SU-DHL-6 (cell line): ENCODE results near the gene RNASE8.

ENCODE experiments used
- H2AFZ ChIP-seq: fragments of 200-600 bp; sonication (generic); 2 replicates; pipeline ENCODE4 v1.6.1; 2014; ENCODE audit warnings: low read depth, mild to moderate bottlenecking, moderate library complexity, mixed read lengths, antibody characterized with exemption, low read length; ENCODE audit not compliant: severe bottlenecking
- H3F3A ChIP-seq: fragments of 200-600 bp; shearing (Covaris generic); 2 replicates; pipeline ENCODE4 v1.6.0; 2016; ENCODE audit warnings: antibody characterized with exemption, mild to moderate bottlenecking; ENCODE audit not compliant: insufficient read depth
- H3K27ac ChIP-seq: fragments of 200-600 bp; sonication (generic); 2 replicates; pipeline ENCODE4 v1.5.1; 2016; ENCODE audit warnings: low read depth, mild to moderate bottlenecking, low read length, moderate library complexity, mixed read lengths
- H3K27me3 ChIP-seq: fragments of 200-600 bp; sonication (generic), shearing (Covaris generic); 2 replicates; pipeline ENCODE4 v1.6.0; 2014; ENCODE audit warnings: mild to moderate bottlenecking, low read length
- H3K36me3 ChIP-seq: fragments of 200-600 bp; sonication (generic); 2 replicates; pipeline ENCODE4 v1.6.1; 2014; ENCODE audit warnings: mild to moderate bottlenecking, low read length, mixed read lengths
- H3K4me2 ChIP-seq: fragments of 300-600, 200-600 bp; shearing (Covaris generic), sonication (generic); 2 replicates; pipeline ENCODE4 v1.6.0; 2014; ENCODE audit warnings: low read length, low read depth, mild to moderate bottlenecking; ENCODE audit not compliant: poor library complexity, severe bottlenecking
- H3K4me3 ChIP-seq: fragments of 200-600 bp; sonication (generic); 2 replicates; pipeline ENCODE4 v1.5.1; 2014; ENCODE audit warnings: antibody characterized with exemption, low read length, mild to moderate bottlenecking, mixed read lengths; ENCODE audit not compliant: insufficient read depth, poor library complexity, severe bottlenecking
- H3K79me2 ChIP-seq: fragments of 200-600 bp; sonication (generic); 2 replicates; pipeline ENCODE4 v1.6.1; 2014; ENCODE audit warnings: mild to moderate bottlenecking, low read length, moderate library complexity; ENCODE audit not compliant: insufficient read depth
- H3K9ac ChIP-seq: fragments of 200-600 bp; sonication (generic); 2 replicates; pipeline ENCODE4 v1.7.0; 2014; ENCODE audit warnings: mild to moderate bottlenecking, low read length
- H3K9me2 ChIP-seq: fragments of 200-600 bp; sonication (generic); replicated peaks from 2 replicates; pipeline ENCODE4 v1.6.1; 2014; ENCODE audit warnings: low read length; ENCODE audit not compliant: insufficient read depth
- H3K9me3 ChIP-seq: fragments of 200-600 bp; sonication (generic); 2 replicates; pipeline ENCODE4 v1.6.1; 2014; ENCODE audit warnings: low read length, mixed read lengths; ENCODE audit not compliant: insufficient read depth
- H4K20me1 ChIP-seq: fragments of 200-600 bp; sonication (generic); 2 replicates; pipeline ENCODE4 v1.6.1; 2014; ENCODE audit warnings: low read depth, mild to moderate bottlenecking, antibody characterized with exemption, low read length, moderate library complexity, mixed read lengths
- CTCF ChIP-seq: fragments of 200-600 bp; sonication (generic); IDR thresholded peaks from one replicate; pipeline ENCODE4 v1.5.1; 2017; ENCODE audit warnings: antibody characterized with exemption, mild to moderate bottlenecking, low read length, moderate library complexity; ENCODE audit not compliant: insufficient read depth, poor library complexity, severe bottlenecking
- EZH2phosphoT487 ChIP-seq: fragments of 200-600 bp; sonication (generic), shearing (Covaris generic); conservative IDR thresholded peaks from 2 replicates; pipeline ENCODE4 v1.6.1; 2018; ENCODE audit warnings: mild to moderate bottlenecking, antibody characterized with exemption, low read length, moderate library complexity, mixed read lengths

Gene RNASE8

GRCh38 chr14:21096978-21097635 is 39.5 kb downstream of the RNASE8 start:
- H3K9me3 ChIP-seq = no peaks in the 10 kb centered on the region
- H2AFZ ChIP-seq = no peak overlapping the region
- H3K79me2 ChIP-seq = no peaks in the 10 kb centered on the region
- no peak overlapping the region for H3K9ac ChIP-seq
- no peaks in the 10 kb centered on the region for H4K20me1 ChIP-seq
- no peaks in the 10 kb centered on the region for H3K27me3 ChIP-seq
- H3K27ac ChIP-seq = no peak overlapping the region
- no peak overlapping the region for H3K4me3 ChIP-seq
- H3K4me2 ChIP-seq = no peak overlapping the region
- no peaks in the 10 kb centered on the region for H3K9me2 ChIP-seq
- no peaks in the 10 kb centered on the region for H3K36me3 ChIP-seq
- H3F3A ChIP-seq = peaks cover 4% of the 10 kb centered on the region; the same call in 1 of the 2 replicates
- TF ChIP-seq CTCF = no peak
- TF ChIP-seq EZH2phosphoT487 = no peak

- Histone ChIP-seq H3K4me2 (no peak overlapping the region), H3K27me3 (no peaks in the 10 kb centered on the region), H3K9ac (no peak overlapping the region), H4K20me1 (no peaks in the 10 kb centered on the region), H3K4me3 (no peak overlapping the region), H3K27ac (no peak overlapping the region), H2AFZ (no peak overlapping the region), H3K36me3 (no peaks in the 10 kb centered on the region), H3K9me3 (no peaks in the 10 kb centered on the region), H3K9me2 (no peaks in the 10 kb centered on the region), H3K79me2 (no peaks in the 10 kb centered on the region), H3F3A (peaks cover 4% of the 10 kb centered on the region; the same call in 1 of the 2 replicates)
- TF ChIP-seq EZH2phosphoT487 (no peak), CTCF (no peak)
Observed at GRCh38 chr14:21097636-21098075, 40.0 kb downstream of the RNASE8 start.

- TF ChIP-seq EZH2phosphoT487 (no peak), CTCF (no peak)
Observed at GRCh38 chr14:21098076-21098891, 40.7 kb downstream of the RNASE8 start, which contains the start of gene ZNF219. TSS of gene ZNF219 (minus strand) at chr14:21098655. CDS start at chr14:21093591, 5,064 bp downstream.

More at GRCh38 chr14:21098076-21098891, 40.7 kb downstream of the RNASE8 start, which contains the start of gene ZNF219:
- peak within 1 kb of the TSS; percentile 59 for H3K4me2 ChIP-seq
- no peaks in the 10 kb centered on the region for H3K9me2 ChIP-seq
- peak within 1 kb of the TSS; percentile 31 for H2AFZ ChIP-seq
- H3K79me2 ChIP-seq = no peaks in the 10 kb centered on the region
- no peaks in the 10 kb centered on the region for H3K27me3 ChIP-seq
- no peaks in the 10 kb centered on the region for H3K9me3 ChIP-seq
- no peaks in the 10 kb centered on the region for H3K36me3 ChIP-seq
- peak within 1 kb of the TSS; percentile 49 for H3K9ac ChIP-seq
- H3F3A ChIP-seq = peaks cover 4% of the 10 kb centered on the region; the same call in 1 of the 2 replicates
- no peaks in the 10 kb centered on the region for H4K20me1 ChIP-seq
- H3K4me3 ChIP-seq = peak within 1 kb of the TSS; percentile 52
- H3K27ac ChIP-seq = no peak within 1 kb of the TSS
